GM18505 (cell line): Measurements from ENCODE around the gene VPS33A.

Experiments used
- ATAC-seq: cut with Tn5 transposase; IDR thresholded peaks from one replicate; pipeline ENCODE4 v1.9.1; 2021; ENCODE audit not compliant: unreplicated experiment
- POLR2A ChIP-seq: IDR thresholded peaks from 4 replicates; pipeline ENCODE4 v1.6.1; 2011; ENCODE audit warnings: borderline replicate concordance; ENCODE audit not compliant: insufficient read depth, insufficient read length; ENCODE audit errors: extremely low read depth

The VPS33A gene

DNA sequence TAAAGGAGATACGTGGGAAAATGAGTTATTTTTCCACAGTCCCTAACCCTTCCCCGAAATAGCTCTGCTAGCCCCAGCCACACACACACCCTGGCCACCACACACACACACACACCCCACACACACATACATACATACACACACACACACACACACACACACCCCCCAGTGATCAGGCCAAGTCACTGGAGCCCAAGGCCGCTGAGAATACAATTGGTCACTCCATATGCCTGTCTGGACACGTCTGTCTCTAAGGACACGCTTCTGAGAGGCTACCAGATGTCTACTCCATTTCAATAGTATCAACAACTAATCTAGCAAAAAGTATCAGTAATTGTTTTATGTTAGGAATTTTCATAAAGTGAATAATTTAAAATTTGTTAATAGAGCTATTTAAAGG, 27.4 kb downstream of the VPS33A start:
- TF ChIP-seq POLR2A, result no peak
- no peak for ATAC-seq

DNA sequence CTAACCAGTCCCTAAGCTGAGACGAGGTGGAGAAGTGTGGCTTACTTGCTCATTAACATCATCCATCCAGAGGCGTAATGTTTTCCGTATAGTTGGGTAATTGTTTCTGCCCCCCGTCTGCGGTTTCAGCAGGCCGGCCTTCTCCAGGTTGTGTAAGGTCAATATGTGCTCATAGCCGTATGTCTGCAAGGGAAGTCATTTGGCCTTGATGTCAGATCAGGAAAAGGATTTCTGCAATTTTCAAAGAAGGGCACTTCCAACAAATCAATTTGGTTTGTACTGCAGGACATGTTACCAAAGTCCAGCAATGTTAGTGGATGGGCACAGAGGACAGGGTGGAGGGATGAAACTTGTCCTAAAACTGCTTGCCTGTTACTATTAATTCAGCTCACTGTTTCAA, 30.6 kb downstream of the VPS33A start:
- no peak for TF ChIP-seq POLR2A
- no peak for ATAC-seq

DNA sequence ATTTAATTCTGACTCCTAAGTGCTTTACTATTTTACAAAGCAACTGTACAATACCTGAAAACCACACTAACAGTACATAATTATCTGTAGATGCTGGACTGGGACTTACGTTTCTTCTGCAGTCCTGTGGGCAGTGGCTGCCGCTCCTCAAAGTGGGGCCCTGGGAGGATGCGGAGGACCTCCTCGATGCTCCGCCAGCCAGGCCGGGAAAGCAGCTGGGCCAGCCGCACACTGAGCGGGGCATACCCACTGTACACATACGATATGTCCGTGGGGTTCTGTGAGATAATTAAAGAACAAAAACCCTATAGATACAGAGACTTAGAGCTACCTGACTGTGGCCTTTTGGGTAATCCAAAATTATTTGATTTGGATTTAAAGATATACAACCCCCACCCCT, 33.6 kb downstream of the VPS33A start:
- no peak for TF ChIP-seq POLR2A
- ATAC-seq, result no peak

DNA sequence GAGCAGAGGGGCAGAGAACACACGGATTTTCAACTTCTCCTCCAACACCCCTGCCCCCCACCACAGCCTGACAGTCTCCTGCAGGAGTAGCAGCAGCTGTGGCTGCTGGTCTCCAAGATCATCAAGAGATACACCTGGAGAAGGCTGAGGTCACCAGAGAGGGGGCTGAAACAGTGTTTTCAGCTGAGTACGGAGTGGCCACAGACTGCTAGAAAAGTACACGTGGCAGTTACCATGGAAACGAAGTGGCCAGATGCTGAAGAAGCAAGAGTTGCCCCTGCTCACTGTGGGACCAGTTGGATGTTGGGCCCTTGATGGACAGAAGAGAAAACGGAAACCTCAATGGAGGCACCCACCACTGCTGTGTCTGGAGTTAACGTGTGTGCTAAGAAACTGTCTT, 35.5 kb downstream of the VPS33A start:
- no peak for ATAC-seq
- TF ChIP-seq POLR2A, result no peak

DNA sequence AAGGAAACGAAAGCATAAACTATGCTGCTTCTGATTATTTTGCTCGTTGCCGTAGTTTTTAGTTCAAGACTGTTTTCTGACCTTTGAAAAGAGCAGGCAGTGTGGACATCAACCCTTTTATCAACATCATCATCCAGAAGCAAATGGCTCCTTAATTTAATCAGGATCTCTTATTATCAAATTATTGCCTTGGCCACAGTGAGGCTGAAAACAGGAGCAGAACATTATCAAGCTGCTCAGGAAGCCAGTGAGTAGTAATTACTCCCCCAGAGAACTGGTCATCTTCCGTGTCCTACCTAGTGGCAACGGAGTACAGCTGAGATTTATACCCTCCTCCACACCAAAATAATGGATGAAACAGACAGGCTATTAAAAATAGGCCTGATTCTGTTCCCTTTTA, 38.2 kb downstream of the VPS33A start:
- TF ChIP-seq POLR2A, result no peak
- ATAC-seq, result no peak

DNA sequence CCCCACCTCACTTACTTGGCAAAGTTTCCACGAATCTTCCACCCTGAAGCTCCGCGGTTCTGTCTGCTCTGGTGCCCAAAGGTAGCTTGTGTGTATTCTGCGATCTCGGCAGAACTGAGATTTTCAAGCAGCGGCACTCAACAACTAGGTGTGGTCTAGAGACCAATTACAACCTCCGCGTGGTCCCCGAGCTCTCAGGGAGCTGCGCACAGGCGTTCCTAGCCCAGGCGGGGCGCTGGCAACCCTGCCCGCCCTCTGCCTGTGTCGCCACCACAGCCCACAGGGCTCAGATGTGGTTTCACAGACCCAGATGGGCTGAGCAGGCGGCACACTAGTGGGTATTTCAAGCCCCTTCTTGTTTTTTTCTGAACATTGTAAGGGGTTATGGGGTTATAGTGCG, 39.0 kb downstream of the VPS33A start:
- ATAC-seq, result no peak
- no peak for TF ChIP-seq POLR2A

DNA sequence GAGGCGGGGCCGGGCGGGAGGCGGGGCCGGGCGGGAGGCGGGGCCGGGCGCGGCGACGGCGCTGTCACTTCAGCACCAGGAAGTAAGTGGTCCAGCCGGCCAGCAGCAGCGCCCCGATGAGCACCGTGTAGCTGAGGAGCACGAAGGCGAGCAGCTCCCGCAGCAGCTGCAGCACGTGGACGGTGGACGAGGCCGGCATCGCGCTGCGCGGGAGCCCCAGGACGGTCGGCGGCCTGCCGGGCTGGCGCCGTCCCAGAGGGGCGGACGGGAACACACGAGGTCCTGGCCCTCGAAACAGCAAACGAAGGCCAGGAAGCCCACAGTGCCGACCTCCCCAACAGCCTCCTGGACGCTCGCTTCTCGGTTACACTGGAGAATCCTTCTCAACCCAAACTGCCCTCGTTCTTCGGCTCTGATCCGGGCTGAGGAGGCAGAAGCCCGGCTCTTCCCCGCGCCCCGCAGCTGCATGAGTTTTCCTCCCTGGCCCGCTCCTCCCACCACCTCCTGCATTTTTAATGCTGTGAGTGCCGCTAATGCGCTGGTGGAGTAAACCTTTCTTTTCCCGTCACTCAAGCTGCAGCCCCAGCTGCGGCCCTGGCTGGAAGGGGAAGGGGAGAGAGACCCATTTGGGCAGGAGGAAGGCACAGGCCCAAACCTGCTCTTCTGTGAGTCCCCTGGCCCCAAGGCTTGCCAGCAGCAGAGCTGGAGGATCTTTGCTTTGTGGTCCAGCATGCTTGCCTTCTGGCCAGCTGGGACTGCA, 39.7 kb downstream of the VPS33A start:
- no peak for ATAC-seq
- no peak for TF ChIP-seq POLR2A

DNA sequence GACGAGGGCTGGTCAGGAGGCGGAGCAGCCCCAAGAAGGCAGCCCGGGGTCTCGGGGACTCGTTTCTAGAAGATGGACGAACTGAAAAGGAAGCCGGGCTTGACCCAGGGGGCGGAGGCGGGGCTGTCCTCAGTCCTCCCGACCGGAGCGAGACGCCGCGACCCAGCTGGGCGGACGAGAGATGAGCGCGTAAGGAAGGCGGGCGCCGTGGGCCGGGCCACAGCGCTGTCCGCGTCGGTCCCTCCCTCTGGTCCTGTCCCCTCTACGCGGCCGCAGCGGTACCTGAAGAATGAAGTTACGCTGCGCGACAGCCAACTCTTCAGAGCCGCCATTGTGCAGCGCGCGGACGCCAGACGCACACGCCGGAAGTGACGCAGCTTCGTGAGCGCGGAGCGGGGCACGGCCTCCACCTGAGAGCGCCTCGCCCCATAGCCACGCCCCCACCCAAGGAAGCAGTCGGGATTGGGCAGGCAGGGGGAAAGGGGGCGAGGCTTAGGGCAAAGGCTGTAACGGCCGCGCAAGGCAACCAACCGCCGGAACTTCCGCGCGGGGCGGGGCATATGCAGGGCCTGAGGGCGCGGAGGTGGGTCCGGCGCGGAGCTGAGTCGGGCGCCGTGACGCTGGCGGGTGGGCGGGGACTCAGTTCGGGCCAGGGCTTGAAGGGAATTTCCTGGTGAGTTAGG, 40.5 kb downstream of the VPS33A start, which contains the start of gene DIABLO:
Gene DIABLO (minus strand): TSS at position 370 of the 683 bp plus-strand sequence. CDS start 38 bp downstream, at position 332.
- ATAC-seq, result peak; percentile 90
- peak; percentile 94 for TF ChIP-seq POLR2A

DNA sequence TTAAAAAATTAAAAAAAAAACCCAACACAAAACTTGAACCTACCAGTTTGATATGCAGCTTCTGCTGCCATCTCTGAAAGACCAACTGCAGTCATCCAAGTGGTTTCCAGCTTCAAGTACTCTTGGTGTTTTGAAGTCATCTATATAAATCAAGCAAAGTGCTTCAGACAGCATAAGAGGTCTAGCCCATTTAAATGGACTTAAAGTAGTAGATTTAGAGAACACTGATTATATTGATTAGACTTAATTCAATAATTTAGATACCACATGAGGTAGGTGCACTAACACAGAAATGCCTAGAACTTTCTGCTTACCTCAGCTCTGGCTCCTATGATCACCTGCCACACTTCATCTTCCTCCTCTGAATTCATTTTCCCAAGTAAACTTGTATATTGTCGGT, 49.8 kb downstream of the VPS33A start:
- no peak for TF ChIP-seq POLR2A

DNA sequence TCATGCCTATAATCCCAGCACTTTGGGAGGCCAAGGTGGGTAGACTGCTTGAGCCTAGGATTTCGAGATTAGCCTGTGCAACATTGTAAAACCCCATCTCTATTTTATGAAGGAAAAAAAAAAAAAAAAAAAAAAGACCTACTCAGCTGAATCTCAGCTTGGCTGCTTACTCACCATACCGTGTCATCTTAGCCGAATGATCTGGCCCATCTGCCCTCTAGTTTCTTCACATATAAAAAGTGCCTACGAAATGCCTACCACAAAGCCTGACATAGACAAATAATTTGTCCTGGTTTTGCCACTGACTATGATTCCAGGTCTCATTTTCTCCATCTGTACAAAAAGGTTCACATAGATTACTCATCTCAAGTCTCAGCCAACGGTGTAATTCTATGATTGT, 50.5 kb downstream of the VPS33A start:
- no peak for TF ChIP-seq POLR2A
- ATAC-seq, result no peak

More for the DNA sequence above, 49.8 kb downstream of the VPS33A start:
- ATAC-seq, result no peak

DNA sequence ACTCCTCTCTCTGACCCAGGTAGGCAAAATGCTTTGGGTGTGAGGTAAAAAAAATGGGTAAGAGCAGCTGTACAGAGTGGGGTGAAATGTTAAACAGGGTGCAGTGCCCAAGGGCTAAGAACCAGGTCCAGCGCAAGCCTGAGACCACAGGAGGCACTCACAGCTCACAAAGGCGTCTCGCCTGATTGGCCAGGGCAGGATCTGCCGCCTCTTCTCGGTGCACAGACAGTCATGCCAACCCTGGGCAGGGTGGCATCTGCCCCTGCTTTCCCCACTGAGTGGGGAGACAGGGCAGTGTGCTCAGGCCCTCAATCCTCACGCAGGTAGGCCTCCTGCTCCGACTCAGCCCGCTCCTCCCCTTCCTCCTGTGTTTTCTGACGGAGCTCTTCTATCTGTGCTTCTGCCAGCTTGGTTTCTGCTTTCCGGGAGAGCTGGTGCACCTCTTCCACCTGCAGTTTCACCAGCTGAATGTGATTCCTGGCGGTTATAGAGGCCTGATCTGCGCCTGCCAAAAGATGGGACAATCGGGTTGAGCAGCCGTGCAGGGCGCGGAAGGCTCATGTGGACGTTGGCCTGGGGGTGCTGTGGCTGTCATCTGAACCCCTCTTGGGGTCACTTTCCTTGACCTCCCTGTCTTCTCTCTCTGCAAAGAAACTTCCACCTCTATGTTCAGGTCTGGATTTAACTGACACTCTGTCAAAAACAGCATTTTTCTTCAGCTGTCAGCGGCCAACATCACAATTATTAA, 58.0 kb downstream of the VPS33A start:
- no peak for ATAC-seq
- no peak for TF ChIP-seq POLR2A

DNA sequence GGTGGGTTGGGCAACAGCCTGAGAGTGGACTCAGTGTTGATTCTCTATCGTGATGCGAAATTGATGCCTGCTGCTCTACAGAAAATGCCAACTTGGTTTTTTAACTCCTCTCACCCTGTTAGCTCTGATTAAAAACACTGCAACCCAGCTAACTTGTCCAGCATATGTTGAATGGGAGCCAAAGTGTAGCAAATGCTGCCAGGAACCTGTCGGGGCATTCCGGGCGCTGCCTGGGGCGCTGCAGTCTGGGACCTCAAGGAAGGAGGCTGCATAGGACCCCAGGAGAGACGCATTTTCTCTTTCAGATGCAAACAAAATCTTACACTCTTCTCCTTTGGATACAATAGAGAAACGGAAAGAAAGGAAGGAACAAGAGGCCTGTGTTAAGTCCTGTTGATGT, 58.9 kb downstream of the VPS33A start:
- TF ChIP-seq POLR2A, result no peak
- no peak for ATAC-seq

DNA sequence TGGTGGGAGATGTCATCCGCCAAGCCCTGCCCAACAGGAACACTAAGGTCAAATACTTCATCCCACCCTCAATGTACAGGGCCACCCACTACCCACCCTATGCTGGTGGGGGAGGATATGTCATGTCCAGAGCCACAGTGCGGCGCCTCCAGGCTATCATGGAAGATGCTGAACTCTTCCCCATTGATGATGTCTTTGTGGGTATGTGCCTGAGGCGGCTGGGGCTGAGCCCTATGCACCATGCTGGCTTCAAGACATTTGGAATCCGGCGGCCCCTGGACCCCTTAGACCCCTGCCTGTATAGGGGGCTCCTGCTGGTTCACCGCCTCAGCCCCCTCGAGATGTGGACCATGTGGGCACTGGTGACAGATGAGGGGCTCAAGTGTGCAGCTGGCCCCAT, 59.3 kb downstream of the VPS33A start:
- TF ChIP-seq POLR2A, result no peak
- ATAC-seq, result no peak
